ENCODE results near the gene CDK3.

Gene CDK3

DNA sequence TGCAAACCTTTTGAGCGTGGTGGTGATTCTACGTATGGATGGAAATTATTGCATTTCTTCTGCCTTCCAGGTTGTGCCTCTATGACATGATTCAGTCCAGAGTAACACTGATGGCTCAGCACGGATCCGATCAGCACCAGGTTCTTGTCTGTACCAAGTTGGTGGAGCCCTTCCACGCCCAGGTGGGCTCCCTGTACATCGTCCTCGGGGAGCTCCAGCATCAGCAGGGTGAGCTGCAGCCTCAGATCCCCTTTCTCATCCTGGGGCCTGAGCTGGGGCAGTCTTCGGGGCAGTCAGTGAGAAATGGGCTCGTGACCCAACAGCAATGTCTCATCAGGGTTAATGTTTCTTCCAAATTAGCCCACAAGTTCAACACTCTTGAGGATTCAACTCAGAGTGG, 9.3 kb upstream of the CDK3 start:
- DNase-seq (ENCODE audit: low read depth) = no peak

DNA sequence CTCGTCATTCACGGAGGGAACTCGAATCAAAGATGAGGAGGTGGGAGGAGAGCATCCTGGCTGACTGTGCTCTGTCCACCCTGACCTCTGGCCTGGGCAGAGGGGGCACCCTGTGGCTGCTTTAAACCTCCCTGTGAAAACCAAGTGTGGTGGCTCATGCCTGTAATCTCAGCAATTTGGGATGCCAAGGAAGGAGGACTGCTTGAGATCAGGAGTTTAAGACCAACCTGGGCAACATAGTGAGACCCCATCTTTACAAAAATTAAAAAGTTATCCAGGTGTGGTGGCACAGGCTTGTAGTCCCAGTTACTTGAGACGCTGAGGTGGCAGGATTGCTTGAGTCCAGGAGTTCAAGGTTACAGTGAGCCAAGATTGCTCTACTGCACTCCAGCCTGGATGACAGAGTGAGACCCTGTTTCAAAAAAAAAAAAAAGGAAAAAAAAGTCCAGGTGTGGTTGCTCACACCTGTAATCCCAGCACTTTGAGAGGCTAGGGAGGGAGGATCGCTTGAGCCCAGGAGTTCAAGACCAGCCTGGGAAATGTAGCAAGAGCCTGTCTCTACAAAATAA, 5.8 kb upstream of the CDK3 start:
- DNase-seq (ENCODE audit: low read depth) = no peak

DNA sequence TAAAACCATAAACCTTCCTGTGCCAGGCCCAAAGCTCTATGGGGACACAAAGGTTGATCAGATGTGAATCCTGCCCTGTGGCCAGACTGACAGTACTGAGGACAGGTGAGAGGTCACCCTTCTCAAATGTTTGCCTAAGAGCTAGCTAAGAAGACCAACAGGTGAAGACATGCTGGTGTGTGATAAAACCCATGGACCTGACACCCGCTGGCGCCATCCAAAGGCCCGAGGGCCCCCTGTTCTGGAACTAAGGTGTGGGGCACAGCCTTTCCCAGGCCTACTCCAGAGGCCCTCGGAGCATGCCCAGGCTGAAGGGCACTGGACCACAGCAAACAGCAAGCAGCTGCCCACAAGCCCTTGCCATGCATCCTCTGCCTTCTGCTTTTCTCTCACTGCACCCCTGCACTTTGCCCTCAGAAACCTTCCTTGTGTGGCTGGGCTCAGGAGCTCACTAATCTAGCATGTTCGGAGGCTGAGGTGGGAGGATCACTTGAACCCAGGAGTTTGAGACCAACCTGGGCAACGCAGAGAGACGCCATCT, 5.2 kb upstream of the CDK3 start:
- DNase-seq (ENCODE audit: low read depth) = no peak

DNA sequence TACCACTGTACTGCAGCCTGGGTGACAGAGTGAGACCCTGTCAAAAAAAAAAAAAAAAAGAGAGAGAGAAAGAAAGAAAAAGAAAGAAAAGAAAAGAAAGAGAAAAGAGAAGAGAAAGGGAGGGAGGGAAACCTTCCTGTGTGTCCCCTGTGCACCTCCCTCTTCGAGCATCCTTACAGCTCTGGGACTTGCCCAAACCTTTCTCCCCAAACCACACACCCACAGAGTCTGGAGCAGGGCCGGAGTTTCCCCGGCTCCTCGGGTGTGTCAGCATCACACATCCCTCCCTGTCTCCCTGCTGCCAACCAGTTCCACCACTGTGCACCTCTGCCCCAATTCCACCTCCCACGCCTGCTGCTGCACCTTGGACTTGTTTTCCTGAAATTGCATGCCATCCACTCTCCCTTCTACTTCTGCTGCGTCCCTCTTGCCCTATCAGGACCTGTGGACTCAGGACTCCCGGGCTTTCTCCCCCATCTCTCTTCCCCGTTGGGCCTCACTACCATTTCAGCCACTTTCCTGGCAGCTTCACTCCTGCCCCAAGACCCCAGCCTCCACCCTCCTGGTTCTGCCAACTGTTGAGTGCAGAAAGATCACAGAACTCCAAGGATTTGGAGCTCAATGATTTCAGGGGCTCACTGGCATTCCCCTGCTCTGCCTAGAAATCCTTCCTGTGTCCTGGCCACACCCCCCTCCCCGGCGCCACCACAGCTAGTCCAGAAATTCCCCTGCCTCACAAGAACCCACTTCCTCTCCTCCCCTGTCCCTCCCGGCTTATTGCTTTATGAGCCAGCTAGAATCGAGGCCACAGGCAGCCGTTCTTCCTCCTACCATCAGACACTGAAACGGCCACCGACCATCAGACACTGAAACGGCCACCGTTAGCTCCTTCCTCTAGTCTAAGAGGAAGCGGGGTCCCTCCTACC, 3.7 kb upstream of the CDK3 start:
- DNase-seq (ENCODE audit: low read depth) = no peak

DNA sequence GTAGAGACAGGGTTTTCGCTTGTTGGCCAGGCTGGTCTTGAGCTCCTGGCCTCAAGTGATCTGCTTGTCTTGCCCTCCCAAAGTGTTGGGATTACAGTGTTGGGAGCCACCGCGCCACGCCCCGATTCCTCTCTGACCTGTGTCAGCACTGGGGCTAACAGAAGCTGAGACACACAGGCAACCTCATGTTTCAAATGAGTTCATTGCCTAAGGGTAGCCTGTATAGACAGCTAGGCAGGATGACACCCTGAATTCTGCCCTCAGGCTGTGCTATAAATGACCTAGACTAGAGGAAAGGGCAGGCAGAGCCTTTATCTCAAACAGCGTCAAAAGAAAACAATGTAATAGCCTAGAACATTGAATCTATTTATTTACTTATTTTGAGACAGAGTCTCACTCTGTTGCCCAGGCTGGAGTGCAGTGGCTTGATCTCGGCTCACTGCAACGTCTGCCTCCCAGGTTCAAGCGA, 2.3 kb upstream of the CDK3 start:
- no peak for DNase-seq (ENCODE audit: low read depth)

DNA sequence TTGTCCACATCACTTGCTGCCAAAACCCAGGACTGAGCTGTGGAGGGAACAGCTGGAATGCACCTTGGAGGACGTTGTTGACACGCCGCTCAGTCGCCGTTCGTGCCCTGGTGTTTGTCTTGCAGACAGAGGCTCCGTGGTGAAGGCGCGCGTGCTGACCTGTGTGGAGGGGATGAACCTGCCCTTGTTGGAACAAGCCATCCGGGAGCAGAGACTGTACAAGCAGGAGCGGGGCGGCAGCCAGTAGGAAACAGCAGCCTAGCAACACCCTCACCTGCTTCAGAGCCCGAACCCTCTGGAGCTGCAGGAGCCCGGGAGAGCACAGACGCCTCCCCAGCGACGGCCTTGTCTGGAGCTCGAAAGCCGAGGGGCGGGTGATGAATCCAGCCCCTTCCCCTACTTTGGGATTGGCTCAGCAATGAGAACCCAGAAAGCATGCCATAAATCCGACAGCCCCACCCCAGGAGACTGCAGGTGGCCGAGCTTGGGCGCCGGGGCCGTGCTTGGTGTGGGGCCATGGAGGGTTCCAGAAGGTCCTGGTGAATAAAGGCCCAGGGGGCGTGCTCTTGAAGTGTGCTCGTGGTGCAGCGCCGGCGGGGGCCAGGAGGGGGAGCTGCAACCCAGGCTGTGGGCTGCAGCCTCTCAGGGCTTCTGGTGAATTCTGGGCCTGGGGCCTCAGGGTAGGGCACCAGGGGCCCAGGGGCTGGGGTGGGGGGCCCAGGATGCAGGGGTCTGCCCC, 470 bp upstream of the CDK3 start:
- DNase-seq (ENCODE audit: low read depth) = peak; percentile 27

DNA sequence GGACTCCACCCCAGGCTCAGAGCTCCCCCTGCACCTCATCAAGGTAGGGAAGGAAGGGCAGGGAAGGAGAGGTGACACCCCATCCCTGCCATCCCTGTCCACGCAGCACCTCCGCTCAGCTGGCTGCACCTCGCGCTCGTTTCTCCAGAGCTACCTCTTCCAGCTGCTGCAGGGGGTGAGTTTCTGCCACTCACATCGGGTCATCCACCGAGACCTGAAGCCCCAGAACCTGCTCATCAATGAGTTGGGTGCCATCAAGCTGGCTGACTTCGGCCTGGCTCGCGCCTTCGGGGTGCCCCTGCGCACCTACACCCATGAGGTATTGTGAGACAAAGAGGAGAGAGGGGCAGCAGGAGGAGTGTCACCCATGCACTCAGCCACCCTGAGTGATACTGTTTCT, 1.4 kb downstream of the CDK3 start:
- DNase-seq (ENCODE audit: low read depth) = no peak

DNA sequence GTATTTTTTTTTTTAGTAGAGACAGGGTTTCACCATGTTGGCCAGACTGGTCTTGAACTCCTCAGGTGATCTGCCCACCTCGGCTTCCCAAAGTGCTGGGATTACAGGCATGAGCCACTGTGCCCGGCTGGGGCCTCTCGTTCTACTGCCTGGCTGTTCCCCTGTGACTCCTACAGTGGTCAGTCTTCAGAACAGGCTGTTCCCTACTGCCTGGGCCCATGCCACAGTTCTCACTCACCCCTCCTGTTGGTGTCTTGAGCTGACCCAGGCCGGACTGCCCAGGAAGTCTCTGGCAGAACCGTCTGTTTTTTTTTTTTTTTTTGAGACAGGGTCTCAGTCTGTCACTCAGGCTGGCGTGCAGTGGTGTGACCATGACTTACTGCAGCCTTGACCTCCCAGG, 3.3 kb downstream of the CDK3 start:
- no peak for DNase-seq (ENCODE audit: low read depth)

DNA sequence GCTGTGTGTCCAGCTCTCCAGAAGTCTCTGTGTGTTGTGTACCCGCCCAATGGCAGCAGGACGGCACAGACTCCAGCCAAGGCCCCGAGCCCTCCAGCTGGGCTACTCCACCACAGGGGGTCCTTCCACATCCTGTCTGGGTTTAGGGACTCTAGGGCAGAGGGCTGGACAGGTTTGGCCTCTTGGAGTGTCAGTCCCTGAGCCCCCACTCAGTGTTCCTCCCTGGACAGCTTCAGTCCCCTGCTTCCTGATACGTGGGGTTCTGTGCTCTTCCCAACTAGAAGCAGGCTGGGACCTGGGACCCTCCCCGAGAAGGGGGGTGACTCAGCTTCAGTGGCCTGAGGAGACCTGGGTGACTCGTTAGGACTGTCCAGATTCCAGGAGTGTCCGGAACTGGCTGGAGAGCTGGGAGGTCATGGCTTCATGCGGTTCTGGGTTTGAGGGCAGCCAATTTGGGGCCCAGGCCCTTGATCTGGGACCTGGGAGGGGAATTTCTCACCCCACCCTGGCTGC, 4.2 kb downstream of the CDK3 start:
- DNase-seq (ENCODE audit: low read depth) = no peak

DNA sequence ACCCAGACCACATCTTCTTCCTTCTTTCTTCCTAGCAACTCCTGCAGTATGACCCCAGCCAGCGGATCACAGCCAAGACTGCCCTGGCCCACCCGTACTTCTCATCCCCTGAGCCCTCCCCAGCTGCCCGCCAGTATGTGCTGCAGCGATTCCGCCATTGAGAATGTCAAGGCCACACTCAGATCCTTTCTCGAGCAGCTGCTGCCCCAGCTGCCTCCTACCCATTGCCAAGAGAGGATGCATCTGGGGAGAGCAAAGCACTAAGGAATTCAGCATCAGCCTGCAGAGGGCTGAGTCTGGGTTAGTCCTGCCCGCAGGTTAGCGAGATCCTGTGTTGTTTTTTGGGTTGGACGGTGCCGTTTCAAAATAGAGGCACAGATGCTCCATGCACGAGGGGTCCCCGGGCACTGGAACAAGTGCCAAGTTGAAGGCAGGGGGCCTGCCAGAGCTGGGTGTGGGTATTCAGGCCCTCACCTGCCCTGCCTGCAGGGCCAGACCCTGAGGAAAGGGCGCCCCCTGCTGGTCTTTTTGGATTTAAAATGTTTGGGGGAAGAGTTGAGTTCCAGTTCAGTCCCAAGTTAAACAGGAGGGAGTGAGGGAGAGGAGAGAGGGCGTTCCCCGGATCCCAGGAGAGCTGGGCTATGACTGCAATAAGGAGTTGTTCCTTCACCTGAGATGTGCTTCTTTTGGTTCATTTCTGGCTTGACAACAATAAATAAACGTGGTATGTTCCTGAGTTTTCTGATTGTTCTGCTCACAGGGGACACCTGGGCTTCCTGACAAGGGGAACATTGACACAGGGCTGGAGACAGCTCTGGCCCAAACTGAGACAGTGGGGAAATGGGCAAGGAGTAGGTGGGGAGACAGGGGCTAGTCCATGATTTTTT, 4.9 kb downstream of the CDK3 start:
- peak; percentile 66 for DNase-seq (ENCODE audit: low read depth)

DNA sequence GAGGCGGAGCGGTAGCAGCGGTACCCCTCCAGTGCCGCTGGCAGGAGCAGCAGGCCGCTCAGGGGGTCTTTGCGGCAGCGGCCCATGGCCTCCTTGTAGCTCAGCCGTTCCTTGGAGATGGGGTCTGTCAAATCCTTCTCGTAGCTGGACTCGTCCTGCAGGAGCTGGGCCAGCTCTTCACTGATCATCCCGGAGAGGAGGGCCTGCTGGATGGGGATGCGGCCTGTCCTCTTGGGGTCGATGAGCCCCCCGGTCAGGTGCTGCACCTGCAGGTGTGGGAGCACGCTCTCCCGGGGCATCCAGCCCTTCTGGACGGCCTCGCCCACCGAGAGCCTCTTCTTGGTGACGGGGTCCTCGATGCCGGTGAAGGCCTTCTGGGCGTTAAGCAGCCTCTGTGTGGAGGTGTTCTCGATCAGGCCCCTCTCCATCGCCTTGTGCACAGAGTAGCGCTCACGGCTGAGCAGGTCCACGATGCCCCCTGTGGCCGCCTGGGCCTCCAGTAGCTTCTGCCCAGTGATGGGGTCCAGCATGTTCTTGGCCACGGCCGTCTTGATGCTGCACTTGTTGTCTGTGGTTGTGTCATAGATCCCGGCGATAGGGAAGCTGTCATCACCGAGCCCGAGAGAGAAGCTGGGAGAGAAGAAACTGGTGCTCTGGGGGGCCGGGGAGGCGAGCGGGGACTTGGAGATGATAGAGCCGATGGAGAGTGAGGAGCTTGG, 6.6 kb downstream of the CDK3 start:
- no peak for DNase-seq (ENCODE audit: low read depth)

DNA sequence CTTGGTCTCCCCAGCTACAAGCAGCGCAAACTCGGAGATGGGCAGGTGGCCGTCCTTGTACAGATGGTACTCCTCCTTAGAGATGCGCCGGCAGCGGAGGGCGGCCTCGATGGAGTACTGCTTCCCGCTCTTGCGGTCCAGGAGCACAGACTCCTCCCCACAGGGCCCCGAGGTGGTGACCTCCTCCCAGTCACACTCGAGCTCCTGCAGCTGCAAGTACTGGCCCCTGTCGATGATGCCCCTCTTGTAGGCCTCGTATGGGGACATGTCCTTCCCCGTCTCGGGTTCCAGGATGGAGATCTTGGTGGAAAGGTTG, 7.2 kb downstream of the CDK3 start:
- no peak for DNase-seq (ENCODE audit: low read depth)

DNA sequence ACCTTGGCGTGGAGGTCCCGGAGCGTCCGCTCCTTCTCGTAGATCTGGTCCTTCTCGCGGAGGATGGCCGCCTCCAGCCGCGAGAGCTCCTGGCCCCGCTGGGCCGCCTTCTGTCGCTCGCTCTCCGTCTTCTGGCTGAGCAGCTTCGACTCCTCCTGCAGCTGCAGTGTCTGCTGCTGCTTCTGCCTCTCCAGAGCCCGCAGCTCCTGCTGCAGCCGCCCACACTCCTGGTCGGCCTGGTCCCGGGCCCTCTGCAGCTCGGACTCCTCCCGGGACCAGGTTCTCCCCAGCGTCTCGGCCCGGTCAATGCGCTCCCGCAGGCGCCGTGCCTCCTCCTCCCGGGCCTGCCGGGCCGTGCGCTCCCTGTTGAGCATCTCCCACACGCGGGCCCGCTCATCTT, 7.6 kb downstream of the CDK3 start:
- DNase-seq (ENCODE audit: low read depth) = no peak

DNA sequence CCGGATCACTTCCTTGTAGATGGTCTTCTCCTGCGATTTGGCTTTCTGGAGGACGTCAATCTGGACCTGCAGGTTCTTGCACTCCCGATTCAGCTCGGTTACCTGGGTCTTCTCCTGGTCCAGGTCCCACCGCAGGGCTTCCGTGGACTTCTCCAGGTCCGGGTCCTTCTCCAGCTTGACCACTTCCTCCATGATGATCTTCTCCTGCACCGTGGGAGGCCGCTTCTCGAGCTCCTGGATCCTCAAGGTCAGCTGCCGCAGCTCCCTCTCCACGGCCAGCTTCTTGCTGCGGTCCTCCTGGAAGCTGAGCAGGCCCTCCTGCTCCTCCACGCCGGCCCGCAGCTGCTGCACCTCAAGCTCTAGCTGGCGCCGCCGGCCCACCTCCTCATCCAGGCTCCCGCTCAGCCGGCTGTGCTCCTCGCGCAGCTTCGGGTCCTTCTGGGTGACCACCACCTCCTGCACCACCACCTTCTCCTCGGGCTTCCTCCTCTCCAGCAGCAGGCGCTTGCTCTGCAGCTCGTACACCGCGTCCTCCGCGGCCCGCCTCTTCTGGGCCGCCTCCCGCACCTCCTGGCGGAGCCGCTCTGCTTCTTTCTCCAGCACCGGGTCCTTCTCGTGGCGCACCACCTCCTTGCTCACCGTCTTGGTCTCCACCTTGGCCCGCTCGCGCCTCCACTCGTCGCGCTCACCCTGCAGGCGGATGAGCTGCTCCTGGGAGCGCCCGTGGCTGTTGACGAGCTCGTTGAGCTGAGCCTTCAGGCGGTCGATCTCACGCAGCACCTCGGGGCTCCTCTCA, 8.2 kb downstream of the CDK3 start:
- no peak for DNase-seq (ENCODE audit: low read depth)

DNA sequence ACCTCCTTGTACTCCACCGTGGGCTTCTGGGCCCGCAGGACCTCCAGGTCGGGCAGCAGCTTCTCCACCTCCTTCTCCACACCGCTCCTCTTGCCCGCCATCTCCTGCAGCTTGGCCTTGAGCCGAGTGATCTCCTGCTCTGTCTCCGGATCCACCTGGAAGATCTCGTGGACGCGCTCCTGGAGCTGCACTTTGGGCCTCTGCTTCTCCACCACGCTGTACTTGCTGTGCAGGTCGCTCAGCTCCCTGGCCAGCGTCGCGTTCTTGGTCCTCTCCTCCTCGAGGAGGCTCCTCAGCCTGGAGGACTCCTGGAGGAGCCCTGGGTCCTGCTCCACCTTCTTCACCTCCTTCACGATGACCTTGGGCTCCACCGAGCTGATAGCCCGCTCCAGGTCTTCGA, 8.8 kb downstream of the CDK3 start:
- DNase-seq (ENCODE audit: low read depth) = no peak

DNA sequence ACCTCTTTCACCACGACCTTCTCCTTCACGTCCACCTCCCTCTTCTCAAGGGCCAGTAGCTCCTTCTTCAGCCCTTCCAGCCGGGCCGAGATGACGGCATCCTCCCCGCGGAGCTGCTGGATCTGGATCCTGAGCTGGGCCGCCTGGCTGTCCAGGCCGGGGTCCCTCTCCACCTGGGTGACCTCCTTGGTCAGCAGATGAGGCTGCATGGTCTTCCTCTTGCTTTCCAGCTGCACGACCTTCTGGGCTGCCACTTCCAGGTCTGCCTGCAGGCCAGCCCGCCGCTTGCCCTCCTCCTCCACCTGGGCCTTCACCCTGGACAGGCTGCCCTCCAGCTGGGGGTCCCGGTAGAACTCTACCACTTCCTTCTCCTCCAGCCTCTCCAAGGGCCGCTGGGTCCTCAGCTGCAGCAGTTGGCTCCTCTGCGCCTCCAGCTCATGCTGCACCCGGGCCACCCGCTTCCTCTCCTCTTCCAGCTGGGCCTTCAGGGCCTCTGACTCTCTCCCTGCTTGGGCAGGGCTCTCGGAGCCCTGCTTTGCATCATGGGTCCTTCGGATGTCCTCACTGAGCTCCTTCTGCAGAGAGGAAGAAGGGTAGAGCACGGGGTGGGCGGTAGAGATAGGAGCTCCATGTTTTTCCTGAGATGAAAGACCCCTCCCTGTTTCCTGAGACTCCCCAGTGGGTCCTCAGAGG, 9.5 kb downstream of the CDK3 start:
- no peak for DNase-seq (ENCODE audit: low read depth)

DNA sequence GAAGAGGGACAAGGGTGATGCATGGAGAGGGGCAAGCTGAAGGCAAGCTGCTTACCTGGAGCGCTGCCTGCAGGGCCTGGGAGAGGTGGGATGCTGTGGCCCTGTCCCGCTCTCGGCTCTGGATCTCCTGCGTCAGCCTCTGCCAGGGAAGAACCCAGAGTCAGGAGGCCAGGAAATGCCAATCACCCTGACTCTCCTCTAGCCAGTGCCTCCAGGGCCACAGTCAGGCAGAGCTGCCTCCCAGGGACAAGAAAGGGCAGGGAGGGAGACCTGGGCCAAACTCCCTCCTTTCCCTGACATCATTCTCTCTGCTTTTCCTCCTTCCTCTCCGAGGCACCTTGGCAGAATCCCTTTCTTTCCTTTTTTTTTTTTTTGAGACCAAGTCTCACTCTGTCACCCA, 11.3 kb downstream of the CDK3 start:
- DNase-seq (ENCODE audit: low read depth) = no peak

DNA sequence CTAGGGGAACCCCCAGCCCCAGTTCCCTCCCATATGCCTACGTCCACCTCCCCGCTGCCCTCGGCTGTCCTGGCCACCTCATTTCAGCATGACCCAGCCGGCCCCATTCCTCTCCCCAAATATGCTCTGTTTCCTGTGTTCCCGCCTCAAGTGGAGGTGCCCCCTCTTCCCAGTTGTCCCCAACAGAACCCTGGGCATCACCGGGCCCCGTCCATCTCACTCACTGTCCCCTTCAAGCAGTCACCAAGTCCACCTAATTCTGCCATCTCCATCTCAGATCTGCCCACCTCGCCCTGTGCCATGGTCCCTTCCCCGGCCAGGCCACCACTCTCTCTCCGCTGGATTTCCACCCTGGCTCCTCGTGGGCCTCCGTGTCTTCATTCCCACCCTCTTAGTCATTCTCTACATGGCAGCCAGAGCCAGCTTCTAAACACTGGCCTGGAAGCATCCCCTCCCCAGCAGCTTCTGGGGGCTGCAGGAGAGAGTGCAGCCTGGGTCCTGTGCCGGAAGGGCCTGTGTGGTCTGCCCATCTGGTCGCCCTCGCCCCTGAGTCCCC, 12.8 kb downstream of the CDK3 start:
- no peak for DNase-seq (ENCODE audit: low read depth)
